Measurements from ENCODE around the gene VPS37C.

- TF ChIP-seq FOXA1 (IDR thresholded peaks at IDR 0.05): no peak
- TF ChIP-seq CTCF (IDR thresholded peaks at IDR 0.05; ENCODE audit: low read depth, low read length, missing input control): no peak
- TF ChIP-seq, protein P1, sequence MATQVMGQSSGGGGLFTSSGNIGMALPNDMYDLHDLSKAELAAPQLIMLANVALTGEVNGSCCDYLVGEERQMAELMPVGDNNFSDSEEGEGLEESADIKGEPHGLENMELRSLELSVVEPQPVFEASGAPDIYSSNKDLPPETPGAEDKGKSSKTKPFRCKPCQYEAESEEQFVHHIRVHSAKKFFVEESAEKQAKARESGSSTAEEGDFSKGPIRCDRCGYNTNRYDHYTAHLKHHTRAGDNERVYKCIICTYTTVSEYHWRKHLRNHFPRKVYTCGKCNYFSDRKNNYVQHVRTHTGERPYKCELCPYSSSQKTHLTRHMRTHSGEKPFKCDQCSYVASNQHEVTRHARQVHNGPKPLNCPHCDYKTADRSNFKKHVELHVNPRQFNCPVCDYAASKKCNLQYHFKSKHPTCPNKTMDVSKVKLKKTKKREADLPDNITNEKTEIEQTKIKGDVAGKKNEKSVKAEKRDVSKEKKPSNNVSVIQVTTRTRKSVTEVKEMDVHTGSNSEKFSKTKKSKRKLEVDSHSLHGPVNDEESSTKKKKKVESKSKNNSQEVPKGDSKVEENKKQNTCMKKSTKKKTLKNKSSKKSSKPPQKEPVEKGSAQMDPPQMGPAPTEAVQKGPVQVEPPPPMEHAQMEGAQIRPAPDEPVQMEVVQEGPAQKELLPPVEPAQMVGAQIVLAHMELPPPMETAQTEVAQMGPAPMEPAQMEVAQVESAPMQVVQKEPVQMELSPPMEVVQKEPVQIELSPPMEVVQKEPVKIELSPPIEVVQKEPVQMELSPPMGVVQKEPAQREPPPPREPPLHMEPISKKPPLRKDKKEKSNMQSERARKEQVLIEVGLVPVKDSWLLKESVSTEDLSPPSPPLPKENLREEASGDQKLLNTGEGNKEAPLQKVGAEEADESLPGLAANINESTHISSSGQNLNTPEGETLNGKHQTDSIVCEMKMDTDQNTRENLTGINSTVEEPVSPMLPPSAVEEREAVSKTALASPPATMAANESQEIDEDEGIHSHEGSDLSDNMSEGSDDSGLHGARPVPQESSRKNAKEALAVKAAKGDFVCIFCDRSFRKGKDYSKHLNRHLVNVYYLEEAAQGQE (IDR thresholded peaks at IDR 0.05): no peak
- TF ChIP-seq GABPA (IDR thresholded peaks at IDR 0.05 in 1 of 2, conservative IDR thresholded peaks at IDR 0.05 in 1 of 2): no peak
- TF ChIP-seq RXRA (IDR thresholded peaks at IDR 0.05): no peak
- no peak for TF ChIP-seq RAD21 (IDR thresholded peaks at IDR 0.05)
Observed at GRCh38 chr11:61163714-61164605, 2.7 kb upstream of the VPS37C start.
